PFSK-1 (cell line): ENCODE data around the gene LYPD5.

Experiments
- FOXP2 ChIP-seq: optimal IDR thresholded peaks from 2 replicates; pipeline ENCODE3; 2011; ENCODE audit warnings: borderline replicate concordance, control low read depth, inconsistent platforms; ENCODE audit not compliant: insufficient read depth; ENCODE audit errors: extremely low read length, extremely low read depth
- POLR2AphosphoS5 ChIP-seq: IDR thresholded peaks from 2 replicates; pipeline ENCODE4 v1.6.1; 2012; ENCODE audit warnings: low read depth, mild to moderate bottlenecking, control low read depth, low read length, moderate library complexity
- REST ChIP-seq, 2 experiments: IDR thresholded peaks; 2 replicates each; pipeline versions ENCODE4 v1.6.1 to v1.8.0; 2011 to 2012; ENCODE audit warnings: low read depth in 2 of 2, low read length in 2 of 2, control low read depth in 1 of 2, inconsistent platforms in 1 of 2, mild to moderate bottlenecking in 1 of 2, moderate library complexity in 1 of 2; ENCODE audit not compliant: insufficient read depth in 1 of 2
- SIN3A ChIP-seq: IDR thresholded peaks from 2 replicates; pipeline ENCODE4 v1.6.1; 2012; ENCODE audit warnings: mild to moderate bottlenecking, low read length, moderate library complexity, borderline replicate concordance; ENCODE audit not compliant: insufficient read depth
- TAF1 ChIP-seq: IDR thresholded peaks from 2 replicates; pipeline ENCODE4 v1.6.1; 2012; ENCODE audit warnings: low read length, control low read depth, borderline replicate concordance; ENCODE audit not compliant: insufficient read depth

GRCh38 chr19:43776286-43776685 is 26.0 kb downstream of the LYPD5 start:
- no peak for TF ChIP-seq TAF1
- TF ChIP-seq SIN3A = no peak
- TF ChIP-seq REST (IDR thresholded peaks at IDR 0.05; ENCODE audit: insufficient read depth in 1 of 2, low read depth in 2 of 2, low read length in 2 of 2) = no peak
- no peak for TF ChIP-seq FOXP2
- TF ChIP-seq POLR2AphosphoS5 = no peak
